Large intestine (tissue), 3 donors: Measurements from ENCODE around the gene FBXL17. TPM values are rescaled to one million over a fixed set of nuclear protein-coding genes. Genes with fewer than 3 reads are reported as not detected.

Experiments
- DNase-seq, 2 donors: peaks; one replicate each; pipeline versions ENCODE4 v3.0.0 to v3.0.0-alpha.2; 2013
- H3K27ac ChIP-seq: one replicate; pipeline ENCODE4 v1.5.1; 2013; ENCODE audit warnings: low read length
- H3K27me3 ChIP-seq: 2 replicates; pipeline ENCODE4 v1.6.1; 2013; ENCODE audit warnings: low read length; ENCODE audit not compliant: control insufficient read depth, insufficient read depth
- H3K36me3 ChIP-seq: 2 replicates; pipeline ENCODE4 v1.6.1; 2013; ENCODE audit warnings: low read length; ENCODE audit not compliant: control insufficient read depth, insufficient read depth
- H3K4me1 ChIP-seq: one replicate; pipeline ENCODE4 v1.6.1; 2013; ENCODE audit warnings: low read length; ENCODE audit not compliant: control insufficient read depth, insufficient read depth
- H3K4me3 ChIP-seq: one replicate; pipeline ENCODE4 v1.5.1; 2013; ENCODE audit warnings: low read length
- H3K9me3 ChIP-seq: one replicate; pipeline ENCODE4 v1.6.1; 2013; ENCODE audit warnings: mild to moderate bottlenecking, low read depth, low read length, moderate library complexity; ENCODE audit not compliant: control insufficient read depth
- WGBS: methylation state at CpG from one replicate; pipeline ENCODE4 v1.1.5; 2013; ENCODE audit warnings: low lambda C conversion rate; ENCODE audit not compliant: insufficient coverage; 5-methylcytosine and 5-hydroxymethylcytosine counted together
- polyA plus RNA-seq: library from polyadenylated mRNA; unstranded; fragments of 120-200 nt; gene quantifications from one replicate; pipeline ENCODE4 v1.2.1, GENCODE V29; 2013

The FBXL17 gene
- polyA plus RNA-seq, 1 donor = 20.4 TPM

DNA sequence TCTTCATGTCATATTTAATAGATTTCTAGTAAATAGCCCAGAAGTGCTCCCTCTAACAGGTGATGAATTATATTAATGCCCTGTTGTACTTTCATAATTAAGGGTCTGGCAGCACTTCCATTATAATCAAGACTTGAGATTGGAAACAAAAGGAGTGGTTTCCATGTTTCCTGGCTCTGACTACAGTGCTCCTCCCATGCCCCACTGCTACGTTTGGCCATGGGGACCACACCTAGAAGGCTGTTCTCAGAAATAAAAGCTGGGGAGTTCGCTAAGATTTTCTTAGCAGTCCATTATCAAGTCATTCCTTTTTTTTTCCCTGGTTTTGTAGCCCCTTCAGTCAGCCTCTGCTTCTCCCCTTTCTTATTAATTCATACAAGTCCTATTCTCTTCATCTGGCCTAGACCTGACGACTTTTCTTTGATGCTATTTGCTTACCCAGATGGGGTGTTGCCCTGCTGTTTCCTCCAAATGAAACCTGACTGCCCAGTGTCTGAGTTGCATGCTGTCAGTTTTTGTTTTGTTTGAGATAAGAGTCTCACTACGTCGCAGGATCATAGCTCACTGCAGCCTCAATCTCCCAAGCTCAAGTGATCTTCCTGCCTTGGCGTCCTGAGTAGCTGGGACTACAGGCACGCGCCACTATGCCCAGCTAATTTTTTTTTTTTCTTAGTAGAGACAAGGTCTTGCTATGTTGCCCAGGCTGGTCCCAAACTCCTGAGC is 399.0 kb downstream of the FBXL17 start:
- 100% methylated on average over 1 of the region's 8 CpGs for WGBS
- no peak for DNase-seq
- no peaks in the 10 kb centered on the region for H3K36me3 ChIP-seq

DNA sequence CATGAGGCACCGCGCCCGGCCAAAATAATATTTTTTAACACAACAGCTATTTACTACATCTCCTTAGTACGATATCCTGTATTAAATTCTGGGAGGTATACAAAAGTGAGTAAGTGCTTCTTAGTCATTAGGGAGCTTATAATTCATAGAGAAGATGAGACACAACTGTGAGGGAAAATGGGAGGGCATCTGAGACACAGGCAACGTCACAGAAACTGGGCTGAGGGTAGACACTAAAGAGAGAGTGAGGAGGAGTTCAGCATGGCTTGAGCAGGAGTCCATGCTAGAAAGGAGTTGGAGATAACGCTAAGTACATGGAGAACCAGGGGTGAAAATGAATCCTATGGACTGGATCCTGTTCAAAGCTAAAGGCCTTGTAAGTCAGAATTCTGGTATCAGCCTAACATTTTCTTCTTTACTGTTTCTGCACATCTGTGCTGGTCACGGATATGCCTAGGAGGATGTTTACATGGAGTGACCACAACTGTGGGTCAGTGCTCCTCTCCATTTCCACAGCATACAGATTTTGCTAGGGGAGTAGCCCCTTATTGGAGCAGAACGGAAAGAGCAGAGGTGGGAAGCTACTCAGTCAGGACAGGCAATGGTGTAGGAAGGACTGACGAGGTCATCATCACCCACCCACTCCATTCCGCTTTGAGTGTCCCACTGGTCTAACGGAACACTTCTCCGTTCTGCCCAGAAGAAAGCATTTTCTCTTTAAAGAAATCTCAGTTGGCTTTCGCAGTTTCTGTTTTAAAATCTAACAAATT is 400.8 kb downstream of the FBXL17 start:
- WGBS = 95% methylated on average over 4 of the region's 13 CpGs
- H3K27me3 ChIP-seq = no peaks in the 10 kb centered on the region
- H3K9me3 ChIP-seq = no peaks in the 10 kb centered on the region
- no peak overlapping the region for H3K4me3 ChIP-seq
- DNase-seq = no peak
- H3K27ac ChIP-seq = no peak overlapping the region
- no peaks in the 10 kb centered on the region for H3K4me1 ChIP-seq
- no peaks in the 10 kb centered on the region for H3K36me3 ChIP-seq

More for the DNA sequence above, 399.0 kb downstream of the FBXL17 start:
- Histone ChIP-seq H3K27me3 (no peaks in the 10 kb centered on the region), H3K4me3 (no peak overlapping the region), H3K4me1 (no peaks in the 10 kb centered on the region), H3K27ac (no peak overlapping the region), H3K9me3 (no peaks in the 10 kb centered on the region)

DNA sequence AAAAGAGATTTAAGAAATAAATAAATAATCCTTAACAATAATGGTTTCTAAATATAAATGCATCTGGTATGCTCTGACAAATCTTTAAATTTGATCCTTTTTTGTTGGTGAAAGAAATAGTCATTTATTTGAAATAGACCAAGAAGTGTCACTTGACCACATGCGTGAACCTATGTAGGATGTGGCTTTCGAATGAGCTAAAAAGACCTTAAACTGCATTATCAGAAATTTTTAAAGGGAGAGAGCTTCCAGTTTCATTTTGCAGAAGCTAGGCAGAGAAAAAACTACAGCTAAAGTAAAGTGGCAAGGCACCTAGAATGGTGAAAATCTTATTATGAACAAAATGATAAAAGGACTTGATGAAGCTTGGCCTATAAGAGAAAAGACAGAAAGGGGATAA is 402.0 kb downstream of the FBXL17 start:
- 100% methylated on average over 2 of the region's 2 CpGs for WGBS
- Histone ChIP-seq H3K4me3 (no peak overlapping the region), H3K27ac (no peak overlapping the region)

DNA sequence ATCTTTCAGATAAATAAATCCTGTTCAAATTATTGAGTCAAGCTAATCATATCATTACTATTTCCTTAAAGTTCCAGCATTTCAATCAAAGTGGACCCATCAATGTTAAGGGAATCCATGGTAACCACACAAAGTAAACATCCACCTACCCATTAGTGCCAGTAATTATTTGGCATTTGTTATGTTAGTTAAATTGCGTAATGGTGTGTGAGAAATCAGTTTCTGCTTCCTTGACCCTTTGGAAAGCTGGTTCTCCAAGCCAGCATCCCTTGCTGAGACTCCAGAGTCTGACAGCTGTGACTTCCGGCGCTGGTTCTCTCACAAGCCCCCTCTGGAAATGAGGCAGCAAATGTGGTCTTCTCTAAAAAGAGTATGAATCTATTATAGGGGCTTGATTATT is 402.6 kb downstream of the FBXL17 start:
- no CpG with 5 or more reads among the region's 3 CpGs for WGBS
- no peak for DNase-seq
- Histone ChIP-seq H3K9me3 (no peaks in the 10 kb centered on the region), H3K4me3 (no peak overlapping the region), H3K27me3 (no peaks in the 10 kb centered on the region), H3K36me3 (no peaks in the 10 kb centered on the region), H3K27ac (no peak overlapping the region), H3K4me1 (no peaks in the 10 kb centered on the region)

More for the DNA sequence above, 402.0 kb downstream of the FBXL17 start:
- Histone ChIP-seq H3K4me1 (no peaks in the 10 kb centered on the region), H3K9me3 (no peaks in the 10 kb centered on the region), H3K36me3 (no peaks in the 10 kb centered on the region), H3K27me3 (no peaks in the 10 kb centered on the region)
- no peak for DNase-seq

DNA sequence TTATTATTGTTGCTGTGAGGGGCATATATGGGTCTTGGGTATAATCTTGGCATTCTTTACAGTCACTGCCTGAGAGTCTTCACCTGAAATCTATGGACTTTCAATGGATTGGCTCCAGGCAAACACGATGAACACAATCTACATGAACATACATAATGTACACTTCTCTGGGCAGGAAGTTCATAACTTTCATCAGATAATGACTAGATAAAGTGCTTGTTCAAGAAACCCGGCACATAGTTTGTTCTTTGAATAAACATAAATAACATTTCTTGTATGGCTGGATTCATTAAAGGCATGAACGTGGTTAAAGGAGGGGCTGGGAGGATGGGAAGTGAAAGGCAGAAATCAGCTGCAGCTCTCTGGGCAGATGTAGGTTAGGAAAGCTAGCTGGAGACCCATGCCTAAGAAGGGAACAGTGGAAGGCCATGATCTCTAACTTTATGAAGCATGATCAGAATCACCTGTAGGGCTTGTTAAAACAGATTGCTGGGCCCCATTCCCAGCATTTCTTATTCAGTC is 404.3 kb downstream of the FBXL17 start:
- no peak overlapping the region for H3K27ac ChIP-seq
- H3K36me3 ChIP-seq = no peaks in the 10 kb centered on the region
- H3K9me3 ChIP-seq = no peaks in the 10 kb centered on the region
- DNase-seq = no peak
- no CpG with 5 or more reads among the region's 3 CpGs for WGBS
- H3K4me1 ChIP-seq = no peaks in the 10 kb centered on the region
- no peaks in the 10 kb centered on the region for H3K27me3 ChIP-seq
- no peak overlapping the region for H3K4me3 ChIP-seq

DNA sequence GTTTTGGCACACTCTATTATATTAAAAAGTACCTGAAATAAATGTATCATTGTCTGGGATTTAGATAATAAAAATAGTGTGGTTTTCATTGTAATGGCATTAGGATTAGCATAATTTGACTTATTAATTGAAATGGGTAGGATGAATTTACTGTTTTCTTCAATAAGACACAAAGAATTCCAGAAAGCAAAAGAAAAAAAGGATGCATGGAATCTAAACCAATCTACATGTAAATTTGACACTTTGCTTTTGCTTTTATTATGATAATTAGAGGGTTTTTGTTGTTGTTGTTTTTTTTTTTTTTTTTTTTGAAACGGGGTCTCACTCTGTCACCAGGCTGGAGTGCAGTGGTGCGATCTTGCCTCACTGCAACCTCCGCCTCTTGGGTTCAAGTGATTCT is 406.3 kb downstream of the FBXL17 start:
- Histone ChIP-seq H3K27ac (no peak overlapping the region), H3K36me3 (no peaks in the 10 kb centered on the region), H3K4me3 (no peak overlapping the region), H3K4me1 (no peaks in the 10 kb centered on the region), H3K9me3 (no peaks in the 10 kb centered on the region), H3K27me3 (no peaks in the 10 kb centered on the region)
- no CpG with 5 or more reads among the region's 3 CpGs for WGBS
- DNase-seq = no peak

DNA sequence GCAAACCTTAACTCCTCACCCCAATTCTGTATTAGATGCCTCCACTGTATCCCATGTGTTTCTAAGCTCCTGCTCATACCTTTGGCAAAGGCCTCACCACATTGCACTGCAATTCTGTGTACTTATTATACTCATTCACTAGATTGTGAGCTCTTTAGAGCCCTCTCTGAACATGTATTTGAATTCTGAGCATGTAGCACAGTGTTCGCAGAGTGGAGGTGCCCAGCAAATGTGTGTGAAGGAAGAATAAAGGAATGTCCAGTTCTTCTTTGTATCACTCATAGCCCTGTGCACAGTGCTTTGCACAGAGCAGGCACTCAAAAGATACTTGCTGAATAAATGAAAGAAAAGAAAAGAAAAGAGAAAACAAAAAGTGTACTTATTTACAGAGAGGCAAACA is 410.1 kb downstream of the FBXL17 start:
- Histone ChIP-seq H3K4me3 (no peak overlapping the region), H3K9me3 (no peaks in the 10 kb centered on the region), H3K36me3 (no peaks in the 10 kb centered on the region), H3K27me3 (no peaks in the 10 kb centered on the region), H3K27ac (no peak overlapping the region), H3K4me1 (no peaks in the 10 kb centered on the region)
- WGBS = 100% methylated on average over 1 of the region's 1 CpG
- no peak for DNase-seq

DNA sequence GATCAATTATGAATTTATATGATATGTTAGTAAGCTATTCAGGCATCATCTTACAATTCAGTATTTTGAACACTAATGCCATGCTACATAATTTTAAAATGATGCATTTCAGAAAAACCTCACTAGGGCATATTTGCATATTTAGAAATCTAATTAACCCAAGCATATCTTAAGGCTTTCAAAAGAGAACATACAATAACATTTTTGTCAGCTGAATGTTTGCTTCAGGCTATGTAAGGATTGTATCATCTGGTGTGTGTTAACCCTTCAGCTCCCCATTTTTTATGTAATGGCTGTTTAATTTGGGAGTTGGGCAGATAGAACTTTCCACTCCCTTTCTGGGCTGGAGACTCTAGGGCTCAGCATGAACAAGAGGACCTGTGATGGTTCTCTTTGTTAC is 412.1 kb downstream of the FBXL17 start:
- no peak overlapping the region for H3K27ac ChIP-seq
- H3K4me3 ChIP-seq = no peak overlapping the region
- no peak for DNase-seq
- H3K9me3 ChIP-seq = no peaks in the 10 kb centered on the region
- no peaks in the 10 kb centered on the region for H3K27me3 ChIP-seq
- no peaks in the 10 kb centered on the region for H3K4me1 ChIP-seq
- no peaks in the 10 kb centered on the region for H3K36me3 ChIP-seq

DNA sequence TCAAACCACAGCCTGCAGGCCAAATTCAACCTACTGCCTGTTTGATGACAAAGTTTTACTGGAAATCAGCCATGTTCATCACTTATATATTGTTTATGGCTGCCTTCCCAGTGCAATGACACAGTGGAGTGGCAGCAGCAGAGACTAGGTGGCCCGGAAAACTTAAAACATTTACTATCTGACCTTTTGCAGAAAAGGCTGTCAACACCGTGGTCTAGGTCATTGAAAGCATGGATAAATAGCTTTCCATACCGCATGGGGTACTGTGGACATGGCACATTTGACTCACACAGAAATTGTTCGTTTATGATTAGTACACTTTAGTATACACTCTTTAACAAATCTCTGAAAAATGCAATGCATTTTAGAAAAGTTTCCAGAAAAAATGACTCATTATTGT is 412.9 kb downstream of the FBXL17 start:
- Histone ChIP-seq H3K9me3 (no peaks in the 10 kb centered on the region), H3K36me3 (no peaks in the 10 kb centered on the region), H3K27ac (no peak overlapping the region), H3K4me1 (no peaks in the 10 kb centered on the region), H3K27me3 (no peaks in the 10 kb centered on the region), H3K4me3 (no peak overlapping the region)
- DNase-seq = no peak
- no CpG with 5 or more reads among the region's 4 CpGs for WGBS

DNA sequence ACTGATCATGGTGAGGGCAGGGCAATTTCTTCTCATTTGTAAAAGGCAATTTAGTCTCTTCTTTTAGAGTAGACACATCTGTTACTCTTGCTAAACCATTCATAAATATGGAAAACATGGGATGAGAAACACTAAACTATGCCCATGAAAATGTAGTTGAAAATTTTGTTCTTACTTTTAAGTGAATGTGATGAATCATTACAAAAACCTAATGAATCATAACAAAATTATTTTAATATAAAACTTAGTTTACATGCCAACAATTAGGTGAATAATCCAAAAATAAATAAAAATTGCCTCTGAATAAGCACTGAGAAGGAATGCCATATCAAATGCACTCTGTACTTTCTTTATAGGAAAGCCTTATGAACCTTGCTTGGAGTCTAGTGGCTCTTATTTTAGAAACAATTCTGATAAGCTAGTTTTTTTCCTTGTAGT is 413.5 kb downstream of the FBXL17 start:
- no peaks in the 10 kb centered on the region for H3K27me3 ChIP-seq
- no peak for DNase-seq

More for the DNA sequence above, 413.5 kb downstream of the FBXL17 start:
- no peak overlapping the region for H3K4me3 ChIP-seq
- no peaks in the 10 kb centered on the region for H3K4me1 ChIP-seq
- H3K36me3 ChIP-seq = no peaks in the 10 kb centered on the region
- no peaks in the 10 kb centered on the region for H3K9me3 ChIP-seq
- no peak overlapping the region for H3K27ac ChIP-seq
